HCT116 (cell line): ENCODE results near the gene AACS. TPM values are rescaled to one million over a fixed set of nuclear protein-coding genes. Genes with fewer than 3 reads are reported as not detected.

Source experiments
- ATAC-seq: fragments of 200-7000 bp; cut with Tn5 transposase; 2 replicates; pipeline ENCODE4 v1.9.1; 2020; ENCODE audit warnings: mild to moderate bottlenecking, moderate library complexity
- BruUV-seq: library from RNA; stranded (reverse); fragments of 400-500 nt; replicated peaks from 2 replicates; lab custom pipeline; 2021; lab: Mats Ljungman, UMichigan
- CTCF ChIA-PET: fragments of 300-600 bp; sonication (Branson Sonifier 250); formaldehyde crosslinking; loops from one replicate; lab custom pipeline; 2021; ENCODE audit warnings: antibody characterized with exemption; lab: Charles Lee
- POLR2A ChIA-PET: fragments of 300-600, 350-600 bp; sonication (Branson Sonifier 250); formaldehyde crosslinking; loops from one replicate; lab custom pipeline; 2021; ENCODE audit warnings: antibody characterized with exemption; lab: Charles Lee
- RAD21 ChIA-PET, 2 experiments: fragments of 300-600 bp; sonication (Branson Sonifier 250); formaldehyde crosslinking; loops; one replicate each; lab custom pipeline; 2023; ENCODE audit warnings: low total read pairs in 2 of 2; ENCODE audit not compliant: uncharacterized antibody in 2 of 2, unreplicated experiment in 2 of 2, low non-redundant PET in 1 of 2; lab: Charles Lee
- DNase-seq: peaks from one replicate; pipeline ENCODE4 v3.0.0-alpha.2; 2010; ENCODE audit warnings: low read depth, low spot score
- H2AFZ ChIP-seq: fragments of 200-600 bp; shearing (Covaris generic), sonication (generic); 2 replicates; pipeline ENCODE4 v1.6.1; 2017; ENCODE audit warnings: low read depth, mixed run types, mixed read lengths, antibody characterized with exemption, low read length; ENCODE audit not compliant: poor library complexity, severe bottlenecking
- H3K27ac ChIP-seq: 2 replicates; pipeline ENCODE4 v1.5.1; 2012; ENCODE audit warnings: low read depth, low read length
- H3K27me3 ChIP-seq: fragments of 200-600 bp; sonication (generic); 2 replicates; pipeline ENCODE4 v1.6.1; 2016; ENCODE audit warnings: mixed run types, low read length, mixed read lengths; ENCODE audit not compliant: insufficient read depth
- H3K36me3 ChIP-seq, 2 experiments: fragments of 200-500 bp in 1 of 2; fragments of 200-600 bp in 1 of 2; sonication (Bioruptor generic) in 1 of 2; sonication (generic) in 1 of 2; 2 replicates each; pipeline versions ENCODE4 v1.5.1 to v1.6.1; 2014 to 2016; ENCODE audit warnings: low read length in 2 of 2, inconsistent platforms in 1 of 2, mixed read lengths in 1 of 2, mixed run types in 1 of 2; ENCODE audit not compliant: insufficient read depth in 2 of 2, control insufficient read depth in 1 of 2
- H3K4me1 ChIP-seq, 2 experiments: fragments of 200-600 bp in 1 of 2; sonication (generic) in 1 of 2; 2 replicates each; pipeline versions ENCODE4 v1.5.1 to v1.6.1; 2012 to 2017; ENCODE audit warnings: low read length in 2 of 2, inconsistent platforms in 1 of 2, mild to moderate bottlenecking in 1 of 2, mixed read lengths in 1 of 2, mixed run types in 1 of 2, moderate library complexity in 1 of 2; ENCODE audit not compliant: insufficient read depth in 2 of 2, control insufficient read depth in 1 of 2
- H3K4me2 ChIP-seq: fragments of 200-600 bp; sonication (generic); 2 replicates; pipeline ENCODE4 v1.6.1; 2017; ENCODE audit warnings: mixed run types, low read length, mixed read lengths
- H3K4me3 ChIP-seq, 2 experiments: fragments of 200-600 bp in 1 of 2; sonication (generic) in 1 of 2; replicated peaks in 1 of 2; 2 replicates each; pipeline ENCODE4 v1.5.1; 2011 to 2016; ENCODE audit warnings: low read length in 2 of 2, control low read depth in 1 of 2, low read depth in 1 of 2, mild to moderate bottlenecking in 1 of 2, mixed read lengths in 1 of 2, mixed run types in 1 of 2
- H3K79me2 ChIP-seq: fragments of 200-600 bp; sonication (generic); 2 replicates; pipeline ENCODE4 v1.6.1; 2017; ENCODE audit warnings: mild to moderate bottlenecking, mixed run types, low read length, moderate library complexity, mixed read lengths; ENCODE audit not compliant: insufficient read depth
- H3K9ac ChIP-seq: fragments of 200-600 bp; sonication (generic); 2 replicates; pipeline ENCODE4 v1.6.1; 2016; ENCODE audit warnings: low read length, mixed read lengths
- H3K9me2 ChIP-seq: fragments of 200-600 bp; sonication (generic), shearing (Covaris generic); 2 replicates; pipeline ENCODE4 v1.6.1; 2017; ENCODE audit warnings: mixed run types, mild to moderate bottlenecking, moderate library complexity; ENCODE audit not compliant: insufficient read depth
- H3K9me3 ChIP-seq, 2 experiments: fragments of 200-500 bp in 1 of 2; fragments of 200-600 bp in 1 of 2; sonication (Bioruptor generic) in 1 of 2; sonication (generic) in 1 of 2; 2 replicates each; pipeline ENCODE4 v1.6.1; 2014 to 2017; ENCODE audit warnings: low read length in 2 of 2, mixed read lengths in 2 of 2, inconsistent platforms in 1 of 2, low read depth in 1 of 2, mild to moderate bottlenecking in 1 of 2, mixed run types in 1 of 2, moderate library complexity in 1 of 2; ENCODE audit not compliant: control insufficient read depth in 1 of 2, insufficient read depth in 1 of 2
- H4K20me1 ChIP-seq: fragments of 200-600 bp; sonication (generic), shearing (Covaris generic); 2 replicates; pipeline ENCODE4 v1.6.1; 2017; ENCODE audit warnings: mixed run types, mild to moderate bottlenecking, moderate library complexity; ENCODE audit not compliant: insufficient read depth
- ATF3 ChIP-seq: IDR thresholded peaks from 2 replicates; pipeline ENCODE4 v1.6.1; 2012
- CBX3 ChIP-seq: IDR thresholded peaks from 2 replicates; pipeline ENCODE4 v1.6.1; 2012; ENCODE audit warnings: low read depth
- CEBPB ChIP-seq: IDR thresholded peaks from 2 replicates; pipeline ENCODE4 v1.6.1; 2012; ENCODE audit warnings: low read depth
- ELF1 ChIP-seq: IDR thresholded peaks from 2 replicates; pipeline ENCODE4 v1.6.1; 2012; ENCODE audit warnings: low read depth, borderline replicate concordance
- EZH2 ChIP-seq: fragments of 200-600 bp; sonication (generic); IDR thresholded peaks from 2 replicates; pipeline ENCODE4 v1.6.1; 2017; ENCODE audit warnings: antibody characterized with exemption, mixed run types
- FOSL1 ChIP-seq: IDR thresholded peaks from 2 replicates; pipeline ENCODE4 v1.6.1; 2012; ENCODE audit warnings: low read depth
- JUND ChIP-seq: IDR thresholded peaks from 2 replicates; pipeline ENCODE4 v1.6.1; 2012
- MAX ChIP-seq: IDR thresholded peaks from 2 replicates; pipeline ENCODE4 v1.6.1; 2012
- POLR2A ChIP-seq: IDR thresholded peaks from 2 replicates; pipeline ENCODE4 v1.7.0; 2011; ENCODE audit warnings: borderline replicate concordance; ENCODE audit not compliant: insufficient read depth, insufficient read length; ENCODE audit errors: extremely low read depth
- RAD21 ChIP-seq: IDR thresholded peaks from 2 replicates; pipeline ENCODE4 v1.6.1; 2012; ENCODE audit warnings: low read depth, mild to moderate bottlenecking
- REST ChIP-seq: IDR thresholded peaks from 2 replicates; pipeline ENCODE4 v1.6.1; 2012; ENCODE audit warnings: low read depth
- SRF ChIP-seq: IDR thresholded peaks from 2 replicates; pipeline ENCODE4 v1.6.1; 2012; ENCODE audit warnings: low read depth
- YY1 ChIP-seq: IDR thresholded peaks from 2 replicates; pipeline ENCODE4 v1.6.1; 2011; ENCODE audit warnings: low read length, low read depth, moderate library complexity, mild to moderate bottlenecking; ENCODE audit not compliant: insufficient replicate concordance; ENCODE audit errors: extremely low read depth
- ZBTB33 ChIP-seq: IDR thresholded peaks from 2 replicates; pipeline ENCODE4 v1.6.1; 2011; ENCODE audit warnings: mild to moderate bottlenecking, low read length, moderate library complexity; ENCODE audit not compliant: insufficient replicate concordance; ENCODE audit errors: extremely low read depth
- ZFX ChIP-seq: fragments of 450-650 bp; IDR thresholded peaks from 2 replicates; pipeline ENCODE4 v1.6.1; 2017
- ZNF274 ChIP-seq: fragments of 200-500 bp; sonication (Bioruptor generic); IDR thresholded peaks from 2 replicates; pipeline ENCODE4 v1.6.1; 2014; ENCODE audit warnings: mild to moderate bottlenecking, low read depth, low read length, inconsistent platforms
- intact Hi-C: fragments of 100-400 bp; cut with micrococcal nuclease; formaldehyde crosslinking; loops from 2 replicates; pipeline ENCODE4 v1.10.0; 2022
- total RNA-seq: library from RNA; stranded (reverse); gene quantifications from one replicate; pipeline ENCODE4 v1.2.1, GENCODE V29; 2021; ENCODE audit not compliant: unreplicated experiment

The AACS gene
- total RNA-seq, 1 experiment from 2014 or later, result 16.0 TPM

- H3K4me3 ChIP-seq, result no peak overlapping the region
- RAD21 ChIA-PET, result no interaction called here
- CTCF ChIA-PET, result no interaction called here
- H2AFZ ChIP-seq, result no peak overlapping the region
- TF ChIP-seq ZBTB33, result no peak
- no peak for TF ChIP-seq MAX
- TF ChIP-seq EZH2, result no peak
- TF ChIP-seq ZNF274, result no peak
- TF ChIP-seq REST, result no peak
- no peak for TF ChIP-seq CEBPB
- no peak for TF ChIP-seq SRF
- no peak for TF ChIP-seq ELF1
- TF ChIP-seq ZFX, result no peak
- no peak for TF ChIP-seq POLR2A
- no peak for TF ChIP-seq YY1
- TF ChIP-seq RAD21, result no peak
- no peak for TF ChIP-seq ATF3
- no peak for TF ChIP-seq CBX3
- no peak for TF ChIP-seq FOSL1
- TF ChIP-seq JUND, result no peak
- TF ChIP-seq, all 23 proteins: peak for 0
- H3K36me3 ChIP-seq, result peaks cover 2 to 9% of the 10 kb centered on the region in 2 experiments; a peak in 2 of 4 replicates
- H3K9me3 ChIP-seq, result no peaks in the 10 kb centered on the region
- no peaks in the 10 kb centered on the region for H3K79me2 ChIP-seq
- BruUV-seq, result no TSS peak
- intact Hi-C loops, result no loop called here
- H3K9me2 ChIP-seq, result no peaks in the 10 kb centered on the region
- DNase-seq, result no peak
- H4K20me1 ChIP-seq, result no peaks in the 10 kb centered on the region
- H3K9ac ChIP-seq, result no peak overlapping the region
- no peak overlapping the region for H3K27ac ChIP-seq
- H3K4me1 ChIP-seq, result no peaks in the 10 kb centered on the region
- H3K27me3 ChIP-seq, result no peaks in the 10 kb centered on the region
- H3K4me2 ChIP-seq, result no peak overlapping the region
- POLR2A ChIA-PET, result no interaction called here
- ATAC-seq, result no peak
Observed at GRCh38 chr12:125092872-125093680, 27.8 kb downstream of the AACS start.
